Thymus (tissue), 11 donors: ENCODE results near the gene NOX5. TPM values are rescaled to one million over a fixed set of nuclear protein-coding genes. Genes with fewer than 3 reads are reported as not detected.

ENCODE experiments used
- DNase-seq, 9 donors: peaks; one replicate each; pipeline ENCODE4 v3.0.0-alpha.2; 2013; ENCODE audit warnings: low spot score in 9 of 9, low read depth in 6 of 9, missing footprints in 1 of 9
- H3K27ac ChIP-seq, 2 donors: one replicate each; pipeline ENCODE4 v1.5.1; 2013; ENCODE audit warnings: control low read depth in 1 of 2, low read depth in 1 of 2, low read length in 1 of 2, mild to moderate bottlenecking in 1 of 2, moderate library complexity in 1 of 2
- H3K27me3 ChIP-seq, 2 donors: one replicate each; pipeline ENCODE4 v1.5.1; 2013; ENCODE audit warnings: low read length in 1 of 2; ENCODE audit not compliant: control insufficient read depth in 2 of 2, insufficient read depth in 1 of 2
- H3K36me3 ChIP-seq, 2 donors: one replicate each; pipeline ENCODE4 v1.5.1; 2013; ENCODE audit warnings: low read length in 1 of 2, mild to moderate bottlenecking in 1 of 2, moderate library complexity in 1 of 2; ENCODE audit not compliant: control insufficient read depth in 2 of 2, insufficient read depth in 2 of 2
- H3K4me1 ChIP-seq, 2 donors: one replicate each; pipeline ENCODE4 v1.5.1; 2013; ENCODE audit warnings: low read length in 2 of 2; ENCODE audit not compliant: control insufficient read depth in 2 of 2, insufficient read depth in 2 of 2
- H3K4me3 ChIP-seq, 2 donors: one replicate each; pipeline ENCODE4 v1.5.1; 2013; ENCODE audit warnings: low read length in 2 of 2, control low read depth in 1 of 2, mild to moderate bottlenecking in 1 of 2
- H3K9me3 ChIP-seq, 2 donors: one replicate each; pipeline ENCODE4 v1.5.1; 2013; ENCODE audit warnings: low read length in 1 of 2, mild to moderate bottlenecking in 1 of 2; ENCODE audit not compliant: control insufficient read depth in 2 of 2, insufficient read depth in 1 of 2
- WGBS: extraction: QIAGEN DNeasy Blood & Tissue Kit; methylation state at CpG from one replicate; pipeline ENCODE4 v1.1.7; 2013; 5-methylcytosine and 5-hydroxymethylcytosine counted together
- polyA plus RNA-seq: library from polyadenylated mRNA; stranded (reverse); fragments of 200-250 nt; gene quantifications from one replicate; pipeline ENCODE4 v1.2.3, GENCODE V29; 2013
- total RNA-seq: library from RNA; stranded (reverse); fragments of 120-200 nt; gene quantifications from one replicate; pipeline ENCODE4 v1.2.4, GENCODE V29; 2013
- donor health status: healthy.

NOX5 gene
- total and polyA plus RNA-seq, 2 donors = 0.19 to 0.66 TPM

DNA sequence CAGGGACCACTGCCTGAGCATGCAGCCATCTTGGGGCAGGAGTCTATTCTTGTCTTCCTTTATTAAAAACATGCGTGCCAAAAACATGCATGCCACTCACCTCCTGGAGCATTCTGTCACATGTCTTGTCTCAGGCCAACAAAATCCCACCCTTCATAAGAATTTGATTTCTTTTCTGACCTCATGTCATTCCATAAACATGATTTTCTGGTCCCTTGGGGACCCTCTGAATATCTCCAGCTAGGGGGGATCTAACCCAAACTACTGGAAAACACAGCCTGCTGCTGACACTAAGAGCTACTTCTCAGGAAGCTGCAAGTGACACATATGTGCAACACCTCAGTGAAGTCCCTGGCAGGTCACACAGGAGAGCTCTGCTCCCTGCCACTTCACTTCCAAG, 26.8 kb upstream of the NOX5 start:
- Histone ChIP-seq H3K4me3 (no peak overlapping the region), H3K36me3 (no peaks in the 10 kb centered on the region), H3K9me3 (no peaks in the 10 kb centered on the region), H3K4me1 (peaks cover 0 to 8% of the 10 kb centered on the region in 2 donors), H3K27ac (no peak overlapping the region), H3K27me3 (no peaks in the 10 kb centered on the region)
- WGBS = 47% methylated on average over 1 of the region's 1 CpG
- no peak for DNase-seq

GRCh38 chr15:68989541-68990230, 24.8 kb upstream of the NOX5 start:
- no peak overlapping the region for H3K27ac ChIP-seq
- WGBS = 95% methylated on average over 2 of the region's 2 CpGs
- H3K36me3 ChIP-seq = no peaks in the 10 kb centered on the region

DNA sequence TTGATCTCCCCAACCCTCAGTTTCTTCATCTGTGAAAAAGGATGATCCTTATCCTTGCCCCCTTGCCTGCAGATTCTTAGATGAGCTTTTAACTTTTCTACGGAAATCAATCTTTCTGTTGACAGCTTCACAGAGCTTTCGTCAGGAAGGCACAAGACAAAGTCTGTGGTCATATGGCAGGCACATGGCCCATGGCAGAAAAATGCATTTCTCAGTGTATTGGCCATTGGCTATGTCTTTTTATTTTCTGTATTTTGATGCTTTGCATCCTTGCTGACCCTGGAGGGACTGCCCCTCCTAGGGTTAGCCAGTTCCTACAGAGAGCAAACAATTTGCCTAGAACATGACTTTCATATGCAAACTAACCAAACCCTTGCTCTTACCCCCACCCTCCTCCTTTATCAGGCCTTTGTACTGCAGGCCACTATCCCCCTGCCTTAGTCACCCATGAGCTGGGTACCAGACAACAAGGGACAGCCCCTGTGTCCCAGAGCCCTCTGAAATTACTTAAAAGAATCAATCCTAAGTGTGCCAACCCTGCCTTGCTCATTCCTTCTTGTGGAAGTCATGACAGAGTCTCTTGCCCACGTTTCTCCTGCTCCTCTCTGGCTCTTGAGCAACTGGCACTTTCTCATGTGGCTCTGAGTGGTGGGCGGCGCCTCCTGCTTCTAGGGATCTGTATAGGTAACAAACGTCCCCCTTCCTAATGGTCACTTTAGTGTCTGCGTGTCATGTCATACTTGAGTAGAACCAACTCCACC, 24.1 kb upstream of the NOX5 start:
- no peaks in the 10 kb centered on the region for H3K27me3 ChIP-seq
- H3K36me3 ChIP-seq = no peaks in the 10 kb centered on the region
- peak overlapping the region in 1 of 2 donors; percentile 13 for H3K27ac ChIP-seq
- DNase-seq = no peak
- WGBS = 88% methylated on average over 7 of the region's 7 CpGs
- no peak overlapping the region for H3K4me3 ChIP-seq
- H3K4me1 ChIP-seq = peaks cover 0 to 8% of the 10 kb centered on the region in 2 donors
- H3K9me3 ChIP-seq = no peaks in the 10 kb centered on the region

More at GRCh38 chr15:68989541-68990230, 24.8 kb upstream of the NOX5 start:
- H3K27me3 ChIP-seq = no peaks in the 10 kb centered on the region
- no peak for DNase-seq
- H3K4me1 ChIP-seq = peaks cover 0 to 8% of the 10 kb centered on the region in 2 donors
- H3K4me3 ChIP-seq = no peak overlapping the region
- no peaks in the 10 kb centered on the region for H3K9me3 ChIP-seq

- WGBS = 84% methylated on average over 5 of the region's 5 CpGs
- Histone ChIP-seq H3K27me3 (no peaks in the 10 kb centered on the region), H3K36me3 (no peaks in the 10 kb centered on the region), H3K27ac (peak overlapping the region in 1 of 2 donors; percentile 13), H3K4me3 (no peak overlapping the region), H3K4me1 (peaks cover 0 to 8% of the 10 kb centered on the region in 2 donors), H3K9me3 (no peaks in the 10 kb centered on the region)
- no peak for DNase-seq
These were observed 23.4 kb upstream of the NOX5 start for GRCh38 chr15:68990992-68991500.

- peak in 1 of 9 donors; percentile 3 for DNase-seq
- Histone ChIP-seq H3K27me3 (no peaks in the 10 kb centered on the region), H3K27ac (no peak overlapping the region), H3K4me3 (no peak overlapping the region), H3K36me3 (no peaks in the 10 kb centered on the region), H3K9me3 (no peaks in the 10 kb centered on the region), H3K4me1 (peaks cover 0 to 8% of the 10 kb centered on the region in 2 donors)
- WGBS = 96% methylated on average over 4 of the region's 4 CpGs
These were observed 22.8 kb upstream of the NOX5 start for GRCh38 chr15:68991723-68992122.

DNA sequence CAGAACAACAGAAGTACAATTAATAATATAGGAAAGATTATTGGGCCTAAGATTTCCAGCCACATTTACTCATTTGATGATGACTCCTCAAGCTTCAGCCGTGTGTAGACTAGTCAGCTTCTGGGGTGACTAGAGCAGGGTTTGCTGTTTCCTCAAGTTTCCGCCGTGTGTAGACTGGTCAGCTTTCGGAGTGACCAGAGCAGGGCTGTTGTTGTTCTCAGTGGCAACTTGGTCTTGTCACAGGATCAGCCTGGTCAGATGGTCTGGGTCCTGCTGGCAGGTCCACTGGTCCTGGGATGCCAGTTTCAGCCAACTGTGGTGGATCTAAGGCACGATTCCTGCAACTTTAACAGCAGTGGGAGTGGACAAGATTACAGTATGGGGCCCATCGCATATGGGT, 21.8 kb upstream of the NOX5 start:
- no peak overlapping the region for H3K4me3 ChIP-seq
- H3K9me3 ChIP-seq = no peaks in the 10 kb centered on the region
- H3K36me3 ChIP-seq = no peaks in the 10 kb centered on the region
- H3K27ac ChIP-seq = no peak overlapping the region
- peaks cover 0 to 8% of the 10 kb centered on the region in 2 donors for H3K4me1 ChIP-seq
- DNase-seq = no peak
- no peaks in the 10 kb centered on the region for H3K27me3 ChIP-seq
- WGBS = over 99% methylated on average over 6 of the region's 6 CpGs

GRCh38 chr15:68993276-68993675, 21.2 kb upstream of the NOX5 start:
- WGBS = 97% methylated on average over 6 of the region's 6 CpGs
- H3K36me3 ChIP-seq = no peaks in the 10 kb centered on the region
- peaks cover 0 to 8% of the 10 kb centered on the region in 2 donors for H3K4me1 ChIP-seq
- no peak overlapping the region for H3K4me3 ChIP-seq
- H3K9me3 ChIP-seq = no peaks in the 10 kb centered on the region
- no peak for DNase-seq
- H3K27me3 ChIP-seq = no peaks in the 10 kb centered on the region
- H3K27ac ChIP-seq = no peak overlapping the region

GRCh38 chr15:68994149-68994548, 20.3 kb upstream of the NOX5 start:
- Histone ChIP-seq H3K27ac (no peak overlapping the region), H3K27me3 (no peaks in the 10 kb centered on the region), H3K36me3 (no peaks in the 10 kb centered on the region), H3K4me1 (peaks cover 0 to 8% of the 10 kb centered on the region in 2 donors), H3K9me3 (no peaks in the 10 kb centered on the region), H3K4me3 (no peak overlapping the region)
- WGBS = 95% methylated on average over 2 of the region's 2 CpGs
- DNase-seq = no peak
